ENCODE measurements around the gene TTC39A. TPM values are rescaled to one million over a fixed set of nuclear protein-coding genes. Genes with fewer than 3 reads are reported as not detected.
"Not testable (repeated sequence)": the region's sequence is repeated elsewhere in the genome, so short reads cannot be mapped to it uniquely, and the experiment has no call there.

Gene TTC39A
- total RNA-seq, 2 donors from 2014 or later = 0.78 TPM; not detected in 1

DNA sequence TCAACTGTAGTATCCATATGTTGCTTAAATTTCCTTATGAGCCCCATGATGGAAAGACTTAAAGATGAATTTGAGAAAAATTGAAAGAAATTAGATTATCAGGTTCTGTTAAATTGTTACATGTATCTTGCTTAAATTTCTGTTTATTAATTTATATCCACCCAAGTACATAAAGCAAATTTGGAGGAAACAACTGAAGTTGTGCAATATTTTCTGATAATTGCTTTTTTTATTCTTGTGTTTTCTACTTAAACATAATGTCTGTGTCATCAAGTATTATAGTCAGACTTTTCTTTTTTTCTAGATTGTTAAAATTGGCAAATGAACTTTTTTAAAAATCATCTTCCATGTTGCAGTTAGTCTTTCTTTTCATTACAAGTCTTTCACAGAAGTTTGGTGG lies 57.4 kb downstream of the TTC39A start:
- H3K9me3 Mint-ChIP-seq = no peaks in the 10 kb centered on the region
- ATAC-seq (no peak), DNase-seq (ENCODE audit: low spot score) (no peak)
- H3K4me1 Mint-ChIP-seq (ENCODE audit: low read depth in 2 of 2) = peaks cover 7 to 11% of the 10 kb centered on the region in 2 donors
- peaks cover 8% of the 10 kb centered on the region for H3K36me3 Mint-ChIP-seq
- H3K27me3 Mint-ChIP-seq = no peaks in the 10 kb centered on the region
- H3K27ac Mint-ChIP-seq = no peak overlapping the region
- no peak overlapping the region for H3K4me3 Mint-ChIP-seq

DNA sequence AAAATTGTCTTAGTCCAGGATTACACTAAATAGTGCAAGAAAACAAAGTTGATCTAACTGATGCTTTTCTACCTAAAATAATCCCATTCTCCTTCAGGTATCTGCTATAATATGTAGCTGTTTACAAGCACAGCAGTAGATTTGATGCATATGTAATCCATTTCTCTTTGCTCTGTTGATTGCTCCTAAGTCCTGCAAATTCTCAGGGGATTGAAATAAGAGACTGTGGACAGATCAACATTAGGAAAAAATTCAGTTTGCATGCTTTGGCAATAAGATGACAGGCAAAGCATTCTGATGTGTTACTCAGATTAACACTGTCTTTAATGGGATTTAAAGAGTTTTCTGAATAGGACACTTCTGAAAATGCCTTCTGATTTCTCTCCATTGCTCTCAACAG lies 59.6 kb downstream of the TTC39A start:
- DNase-seq (ENCODE audit: low spot score) = no peak
- H3K27me3 Mint-ChIP-seq = no peaks in the 10 kb centered on the region
- H3K4me1 Mint-ChIP-seq (ENCODE audit: low read depth in 2 of 2) = peaks cover 21 to 32% of the 10 kb centered on the region in 2 donors
- no peak for ATAC-seq
- peaks cover 8% of the 10 kb centered on the region for H3K36me3 Mint-ChIP-seq
- no peaks in the 10 kb centered on the region for H3K9me3 Mint-ChIP-seq
- no peak overlapping the region for H3K4me3 Mint-ChIP-seq
- no peak overlapping the region for H3K27ac Mint-ChIP-seq

DNA sequence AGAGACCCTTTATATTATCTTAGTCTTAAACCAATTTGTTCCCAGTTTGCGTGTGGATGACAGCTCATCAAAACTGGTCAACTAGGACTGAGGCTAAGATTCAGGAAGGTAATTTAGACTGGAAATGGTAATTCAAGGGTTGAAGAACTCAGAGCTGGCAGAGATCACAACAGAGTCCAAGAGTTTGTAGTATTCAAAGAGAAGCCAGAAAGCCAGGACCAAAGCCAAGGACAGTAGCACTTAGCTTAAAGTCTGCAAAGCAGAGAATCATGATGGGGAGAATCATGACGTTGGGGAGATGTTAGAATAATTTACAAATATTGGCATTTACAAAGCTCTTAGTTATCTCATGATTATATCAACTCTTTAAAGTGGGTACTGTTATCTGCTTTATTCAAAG lies 61.7 kb downstream of the TTC39A start:
- H3K4me3 Mint-ChIP-seq = peak overlapping the region; percentile 38
- DNase-seq (ENCODE audit: low spot score) (no peak), ATAC-seq (no peak)
- peak overlapping the region; percentile 72 to 89 for H3K27ac Mint-ChIP-seq
- peaks cover 33 to 47% of the 10 kb centered on the region in 2 donors for H3K4me1 Mint-ChIP-seq (ENCODE audit: low read depth in 2 of 2)
- H3K9me3 Mint-ChIP-seq = no peaks in the 10 kb centered on the region
- no peaks in the 10 kb centered on the region for H3K27me3 Mint-ChIP-seq
- H3K36me3 Mint-ChIP-seq = peaks cover 8% of the 10 kb centered on the region

DNA sequence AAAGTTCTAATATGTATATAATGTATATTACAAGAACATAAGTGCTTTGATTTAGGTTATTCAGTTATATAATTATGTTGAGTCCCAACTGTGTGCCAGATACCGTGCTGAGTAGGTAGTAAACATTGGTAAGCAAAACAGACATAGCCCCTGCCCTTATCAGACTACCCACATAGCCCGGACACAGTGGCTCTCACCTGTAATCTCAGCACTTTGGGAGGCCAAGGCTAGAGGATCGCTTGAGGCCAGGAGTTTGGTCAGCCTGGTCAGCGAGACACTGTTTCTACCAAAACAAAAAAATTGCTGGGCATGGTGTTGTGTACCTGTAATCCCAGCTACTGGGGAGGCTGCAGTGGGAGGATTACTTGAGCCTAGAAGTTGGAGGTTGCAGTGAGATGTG lies 63.6 kb downstream of the TTC39A start:
- H3K4me1 Mint-ChIP-seq (ENCODE audit: low read depth in 2 of 2) = peaks cover 38 to 59% of the 10 kb centered on the region in 2 donors
- peak overlapping the region in 1 of 2 donors; percentile 69 for H3K27ac Mint-ChIP-seq
- DNase-seq (ENCODE audit: low spot score) (no peak), ATAC-seq (no peak)
- no peaks in the 10 kb centered on the region for H3K27me3 Mint-ChIP-seq
- no peak overlapping the region for H3K4me3 Mint-ChIP-seq
- H3K36me3 Mint-ChIP-seq = peaks cover 8% of the 10 kb centered on the region
- H3K9me3 Mint-ChIP-seq = no peaks in the 10 kb centered on the region

DNA sequence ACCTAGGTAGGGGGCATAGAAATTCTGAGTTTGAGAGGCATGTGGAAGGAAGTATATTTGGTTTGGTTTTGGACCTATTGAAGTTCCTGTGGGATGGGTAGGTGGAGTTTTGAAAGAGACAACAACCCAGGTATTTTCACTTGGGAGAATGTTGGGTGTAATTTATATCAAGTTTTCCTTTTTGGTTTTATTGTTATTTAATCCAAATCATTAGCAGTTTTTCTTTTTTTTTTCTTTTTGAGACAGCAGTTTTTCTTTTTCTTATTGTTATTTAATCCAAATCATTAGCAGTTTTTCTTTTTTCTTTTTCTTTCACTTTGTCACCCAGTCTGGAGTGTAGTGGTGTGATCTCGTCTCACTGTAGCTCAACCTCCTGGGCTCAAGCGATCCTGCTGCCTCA lies 64.2 kb downstream of the TTC39A start:
- DNase-seq (ENCODE audit: low spot score) (no peak), ATAC-seq (no peak)
- Mint-ChIP-seq H3K27me3 (no peaks in the 10 kb centered on the region), H3K36me3 (peaks cover 6% of the 10 kb centered on the region), H3K4me3 (no peak overlapping the region), H3K4me1 (ENCODE audit: low read depth in 2 of 2) (peaks cover 41 to 59% of the 10 kb centered on the region in 2 donors), H3K27ac (peak overlapping the region in 1 of 2 donors; percentile 69), H3K9me3 (no peaks in the 10 kb centered on the region)

DNA sequence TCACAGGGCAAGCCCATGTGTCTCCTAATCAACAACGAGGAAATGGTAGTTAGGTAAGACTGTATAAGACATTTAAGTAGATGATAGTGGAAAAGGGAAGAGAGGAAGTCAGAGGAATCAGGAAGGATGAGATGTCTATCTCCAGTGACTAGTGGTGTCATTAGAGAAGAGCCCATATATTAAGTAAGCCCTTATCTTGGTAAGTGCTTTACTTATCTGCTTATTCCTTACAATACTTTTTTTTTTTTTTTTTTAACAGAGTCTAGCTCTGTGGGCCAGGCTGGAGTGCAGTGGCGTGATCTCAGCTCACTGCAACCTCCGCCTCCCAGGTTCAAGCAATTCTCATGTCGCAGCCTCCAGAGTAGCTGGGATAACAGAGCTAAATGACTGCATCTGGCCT lies 64.7 kb downstream of the TTC39A start:
- peak overlapping the region in 1 of 2 donors; percentile 69 for H3K27ac Mint-ChIP-seq

DNA sequence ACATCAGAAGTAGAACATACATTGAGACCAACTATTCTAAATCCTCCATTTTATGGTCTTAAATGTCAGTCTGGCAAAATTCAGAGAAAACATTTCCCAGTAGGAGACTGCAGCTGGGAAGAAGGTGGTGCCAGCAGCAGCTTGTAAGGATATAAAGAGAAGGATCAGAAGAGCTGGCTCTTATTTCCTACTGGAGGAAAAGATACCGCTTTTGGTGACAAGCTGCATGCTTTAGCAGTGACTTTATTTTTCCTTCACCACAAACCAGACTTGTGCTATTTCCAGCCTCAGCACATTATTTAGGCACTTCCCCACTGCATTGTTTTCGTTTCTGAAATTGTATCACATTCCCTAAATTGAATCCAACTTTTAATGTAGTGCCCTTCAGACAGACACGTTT lies 65.9 kb downstream of the TTC39A start:
- DNase-seq (ENCODE audit: low spot score) = no peak
- H3K27me3 Mint-ChIP-seq = no peaks in the 10 kb centered on the region
- no peak for ATAC-seq
- H3K36me3 Mint-ChIP-seq = no peaks in the 10 kb centered on the region
- H3K4me1 Mint-ChIP-seq (ENCODE audit: low read depth in 2 of 2) = peaks cover 49 to 65% of the 10 kb centered on the region in 2 donors
- H3K9me3 Mint-ChIP-seq = no peaks in the 10 kb centered on the region
- no peak overlapping the region for H3K27ac Mint-ChIP-seq
- H3K4me3 Mint-ChIP-seq = no peak overlapping the region

More for the DNA sequence above, 64.7 kb downstream of the TTC39A start:
- no peak for ATAC-seq
- peaks cover under 1% of the 10 kb centered on the region for H3K36me3 Mint-ChIP-seq
- no peaks in the 10 kb centered on the region for H3K9me3 Mint-ChIP-seq
- DNase-seq (ENCODE audit: low spot score) = no peak
- no peaks in the 10 kb centered on the region for H3K27me3 Mint-ChIP-seq
- H3K4me1 Mint-ChIP-seq (ENCODE audit: low read depth in 2 of 2) = peaks cover 45 to 61% of the 10 kb centered on the region in 2 donors
- no peak overlapping the region for H3K4me3 Mint-ChIP-seq

DNA sequence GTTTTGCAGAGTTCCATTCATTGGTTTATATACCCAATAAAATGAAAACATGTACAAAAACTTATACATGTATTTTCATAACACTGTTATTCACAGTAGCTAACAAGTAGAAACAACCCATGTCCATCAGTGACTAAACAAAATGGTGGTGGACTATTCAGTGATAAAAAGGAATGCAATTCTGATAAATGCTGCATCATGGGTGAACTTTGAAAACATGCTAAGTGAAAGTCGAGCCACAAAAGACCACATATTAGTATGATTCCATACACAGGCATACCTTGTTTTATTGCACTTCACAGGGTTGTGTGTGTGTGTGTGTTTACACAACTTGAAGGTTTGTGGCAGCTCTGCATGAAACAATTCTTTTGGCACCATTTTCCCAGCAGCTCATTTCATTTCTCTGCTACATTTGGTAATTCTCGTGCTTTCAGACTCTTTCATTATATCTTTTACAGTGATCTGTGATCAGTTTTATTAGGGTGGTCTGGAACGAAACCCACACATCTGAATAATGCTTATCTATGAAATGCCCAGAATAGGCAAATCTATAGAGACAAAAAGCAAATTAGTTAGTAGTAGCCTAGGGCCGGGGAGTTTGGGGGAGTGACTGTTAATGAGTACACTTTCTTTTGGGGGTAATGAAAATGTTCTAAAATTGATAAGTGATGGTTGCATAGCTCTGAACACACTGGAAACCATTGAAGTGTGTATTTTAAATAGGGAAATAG lies 67.0 kb downstream of the TTC39A start:
- H3K36me3 Mint-ChIP-seq = no peaks in the 10 kb centered on the region
- H3K4me3 Mint-ChIP-seq = no peak overlapping the region
- no peaks in the 10 kb centered on the region for H3K27me3 Mint-ChIP-seq
- no peak overlapping the region for H3K27ac Mint-ChIP-seq
- peaks cover 49 to 59% of the 10 kb centered on the region in 2 donors for H3K4me1 Mint-ChIP-seq (ENCODE audit: low read depth in 2 of 2)
- no peak for DNase-seq (ENCODE audit: low spot score)
- ATAC-seq = no peak
- H3K9me3 Mint-ChIP-seq = no peaks in the 10 kb centered on the region

DNA sequence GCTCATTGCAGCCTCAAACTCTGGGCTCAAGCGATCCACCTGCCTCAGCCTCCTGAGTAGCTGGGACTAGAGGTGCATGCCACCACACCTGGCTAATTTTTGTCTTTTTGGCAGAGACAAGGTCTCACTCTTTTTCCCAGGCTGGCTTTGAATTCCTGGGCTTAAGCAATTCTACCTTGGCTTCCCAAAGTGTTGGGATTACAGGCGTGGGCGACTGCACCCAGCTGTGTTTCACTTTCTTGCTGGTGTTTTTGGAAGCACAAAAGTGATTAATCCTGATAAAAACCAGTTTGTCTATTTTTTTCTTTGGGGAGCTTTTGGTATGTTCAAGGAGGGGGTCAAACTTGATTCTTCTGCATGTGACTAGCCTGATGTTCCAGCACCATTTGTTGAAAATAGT lies 75.0 kb downstream of the TTC39A start:
- Mint-ChIP-seq H3K4me3 (no peak overlapping the region), H3K27me3 (no peaks in the 10 kb centered on the region), H3K9me3 (no peaks in the 10 kb centered on the region)

DNA sequence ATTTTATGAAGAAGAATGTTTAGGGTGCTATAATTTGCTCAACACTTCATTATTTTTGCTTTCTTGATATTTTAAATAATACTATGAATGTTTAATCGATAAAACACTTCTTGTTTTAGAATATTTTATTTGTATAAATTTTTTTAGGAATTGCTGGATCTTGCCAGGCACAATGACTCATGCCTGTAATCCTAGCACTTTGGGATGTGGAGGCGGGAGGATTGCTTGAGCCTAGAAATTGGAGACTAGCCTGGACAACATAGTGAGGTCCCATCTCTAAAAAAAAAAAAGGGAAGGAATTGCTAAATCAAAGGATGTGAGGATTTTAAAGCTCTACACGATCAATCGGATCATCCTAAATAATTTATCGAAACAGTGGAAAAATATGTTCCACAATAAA lies 76.7 kb downstream of the TTC39A start:
- H3K9me3 Mint-ChIP-seq = no peaks in the 10 kb centered on the region

More for the DNA sequence above, 75.0 kb downstream of the TTC39A start:
- Mint-ChIP-seq H3K27ac (no peak overlapping the region), H3K36me3 (no peaks in the 10 kb centered on the region), H3K4me1 (ENCODE audit: low read depth in 2 of 2) (peaks cover 12 to 17% of the 10 kb centered on the region in 2 donors)
- DNase-seq (ENCODE audit: low spot score) = no peak
- no peak for ATAC-seq

DNA sequence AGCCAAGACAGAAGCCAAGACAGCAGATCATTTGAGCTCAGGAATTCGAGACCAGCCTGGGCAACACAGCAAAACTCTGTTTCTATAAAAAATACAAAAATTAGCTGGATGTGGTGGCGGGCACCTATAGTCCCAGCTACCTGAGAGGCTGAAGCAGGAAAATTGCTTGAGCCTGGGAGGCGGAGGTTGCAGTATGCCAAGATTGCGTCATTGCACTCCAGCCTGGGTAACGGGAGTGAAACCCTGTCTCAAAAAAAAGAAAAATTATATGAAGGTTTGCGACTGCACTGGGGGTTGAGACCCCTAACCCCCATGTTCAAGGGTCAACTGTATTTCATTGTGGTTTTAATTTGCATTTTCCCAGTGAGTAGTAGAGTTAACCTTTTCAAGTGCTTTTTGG lies 78.0 kb downstream of the TTC39A start:
- DNase-seq (ENCODE audit: low spot score) (no peak), ATAC-seq (no peak)
- H3K4me1 Mint-ChIP-seq (ENCODE audit: low read depth in 2 of 2) = peaks cover 7 to 22% of the 10 kb centered on the region in 2 donors
- H3K9me3 Mint-ChIP-seq = no peaks in the 10 kb centered on the region
- H3K4me3 Mint-ChIP-seq = no peak overlapping the region
- no peaks in the 10 kb centered on the region for H3K27me3 Mint-ChIP-seq
- no peak overlapping the region for H3K27ac Mint-ChIP-seq
- no peaks in the 10 kb centered on the region for H3K36me3 Mint-ChIP-seq

More for the DNA sequence above, 76.7 kb downstream of the TTC39A start:
- H3K36me3 Mint-ChIP-seq = no peaks in the 10 kb centered on the region
- H3K27ac Mint-ChIP-seq = no peak overlapping the region
- ATAC-seq = no peak
- H3K4me1 Mint-ChIP-seq (ENCODE audit: low read depth in 2 of 2) = peaks cover 12 to 20% of the 10 kb centered on the region in 2 donors
- no peak overlapping the region for H3K4me3 Mint-ChIP-seq
- H3K27me3 Mint-ChIP-seq = no peaks in the 10 kb centered on the region
- DNase-seq (ENCODE audit: low spot score) = no peak

DNA sequence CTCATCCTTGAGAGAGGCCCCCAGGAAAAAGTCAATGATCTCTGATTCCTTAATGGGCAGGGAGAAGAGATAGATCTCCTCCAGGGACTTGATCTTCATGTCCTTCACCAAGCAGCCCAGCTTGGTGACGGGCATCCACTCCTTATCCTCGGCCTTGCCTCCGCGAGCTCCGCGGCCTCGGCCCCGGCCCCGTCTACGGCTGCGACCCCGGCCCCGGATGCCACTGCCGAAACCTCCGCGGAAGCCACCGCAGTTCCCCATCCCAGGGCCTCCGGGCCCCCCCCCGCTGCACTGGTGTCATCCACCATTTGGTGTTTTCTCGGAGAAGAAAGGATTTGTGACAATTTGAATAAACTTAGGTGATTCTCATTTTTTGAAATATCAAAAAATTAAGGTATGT lies 79.2 kb downstream of the TTC39A start:
- not testable (repeated sequence) for ATAC-seq; H3K9me3 Mint-ChIP-seq; H3K27me3 Mint-ChIP-seq; DNase-seq (ENCODE audit: low spot score); H3K36me3 Mint-ChIP-seq; H3K4me3 Mint-ChIP-seq; H3K27ac Mint-ChIP-seq
- peaks cover 17 to 32% of the 10 kb centered on the region in 2 donors for H3K4me1 Mint-ChIP-seq (ENCODE audit: low read depth in 2 of 2)

DNA sequence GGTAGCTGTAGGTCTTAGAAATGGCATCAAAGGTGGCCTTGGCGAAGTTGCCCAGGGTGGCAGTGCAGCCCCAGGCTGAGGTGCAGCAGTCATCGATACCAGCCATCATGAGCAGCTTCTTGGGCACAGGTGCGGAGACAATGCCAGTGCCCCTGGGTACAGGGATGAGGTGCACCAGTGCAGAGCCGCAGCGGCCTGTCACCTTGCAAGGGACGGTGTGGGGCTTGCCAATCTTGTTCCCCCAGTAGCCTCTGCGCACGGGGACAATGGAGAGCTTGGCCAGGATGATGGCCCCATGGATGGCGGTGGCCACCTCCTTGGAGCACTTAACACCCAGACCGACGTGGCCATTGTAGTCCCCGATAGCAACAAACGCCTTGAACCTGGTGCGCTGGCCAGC lies 79.6 kb downstream of the TTC39A start:
- not testable (repeated sequence) for H3K27ac Mint-ChIP-seq; DNase-seq (ENCODE audit: low spot score); H3K27me3 Mint-ChIP-seq; H3K9me3 Mint-ChIP-seq; ATAC-seq; H3K36me3 Mint-ChIP-seq; H3K4me3 Mint-ChIP-seq
- peaks cover 20 to 32% of the 10 kb centered on the region in 2 donors for H3K4me1 Mint-ChIP-seq (ENCODE audit: low read depth in 2 of 2)

DNA sequence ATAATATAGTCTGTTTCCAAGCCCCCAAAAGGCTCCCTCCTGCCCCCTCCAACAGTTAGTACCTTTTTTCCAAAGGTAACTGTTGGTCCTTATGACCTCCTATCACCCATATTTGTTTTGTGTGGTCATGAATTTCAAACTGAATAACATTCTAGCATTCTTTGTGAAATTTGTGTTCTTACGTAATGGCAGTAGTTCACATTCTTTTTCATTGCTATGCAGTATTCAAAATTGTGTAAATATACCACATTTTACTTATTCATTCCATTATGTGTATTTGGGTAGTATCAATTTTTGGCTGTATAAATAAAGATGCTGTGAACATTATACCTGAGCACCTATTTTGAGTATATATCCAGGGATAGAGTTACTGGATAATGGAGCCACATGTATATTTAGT lies 80.9 kb downstream of the TTC39A start:
- H3K27ac Mint-ChIP-seq = no peak overlapping the region
- no peak overlapping the region for H3K4me3 Mint-ChIP-seq
- ATAC-seq (no peak), DNase-seq (ENCODE audit: low spot score) (no peak)
- H3K9me3 Mint-ChIP-seq = no peaks in the 10 kb centered on the region
- no peaks in the 10 kb centered on the region for H3K36me3 Mint-ChIP-seq
- H3K27me3 Mint-ChIP-seq = no peaks in the 10 kb centered on the region
- H3K4me1 Mint-ChIP-seq (ENCODE audit: low read depth in 2 of 2) = peaks cover 23 to 37% of the 10 kb centered on the region in 2 donors

DNA sequence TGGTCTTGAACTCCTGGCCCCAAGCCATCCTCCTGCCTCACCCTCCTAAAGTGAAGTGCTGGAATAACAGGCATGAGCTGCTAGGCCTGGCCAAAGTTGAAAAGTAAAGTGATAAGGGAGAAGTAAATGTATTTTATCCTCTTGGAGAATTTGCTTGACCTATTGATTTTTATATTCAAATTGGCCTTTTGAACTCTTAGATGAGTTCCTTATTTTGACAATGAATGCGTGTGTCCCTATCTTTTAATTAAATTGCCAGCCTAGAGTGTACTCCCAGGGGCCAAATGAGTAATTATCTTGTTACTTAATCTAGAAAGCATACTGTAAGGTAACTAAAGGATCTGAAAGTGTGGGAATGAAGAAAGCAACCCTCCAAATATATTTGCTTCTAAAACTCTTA lies 82.9 kb downstream of the TTC39A start:
- no peaks in the 10 kb centered on the region for H3K9me3 Mint-ChIP-seq
- H3K36me3 Mint-ChIP-seq = no peaks in the 10 kb centered on the region
- peaks cover 29 to 43% of the 10 kb centered on the region in 2 donors for H3K4me1 Mint-ChIP-seq (ENCODE audit: low read depth in 2 of 2)
- H3K4me3 Mint-ChIP-seq = no peak overlapping the region
- no peaks in the 10 kb centered on the region for H3K27me3 Mint-ChIP-seq
- DNase-seq (ENCODE audit: low spot score) (no peak), ATAC-seq (no peak)
- no peak overlapping the region for H3K27ac Mint-ChIP-seq
